NCI-H446 treated with DMSO at 0.1 percent for 48 hours (cell line): ENCODE results near the gene WDR37.

Experiments
- DNase-seq: peaks from one replicate; lab custom pipeline; 2025; lab: John Stamatoyannopoulos, UW

Gene WDR37

DNA sequence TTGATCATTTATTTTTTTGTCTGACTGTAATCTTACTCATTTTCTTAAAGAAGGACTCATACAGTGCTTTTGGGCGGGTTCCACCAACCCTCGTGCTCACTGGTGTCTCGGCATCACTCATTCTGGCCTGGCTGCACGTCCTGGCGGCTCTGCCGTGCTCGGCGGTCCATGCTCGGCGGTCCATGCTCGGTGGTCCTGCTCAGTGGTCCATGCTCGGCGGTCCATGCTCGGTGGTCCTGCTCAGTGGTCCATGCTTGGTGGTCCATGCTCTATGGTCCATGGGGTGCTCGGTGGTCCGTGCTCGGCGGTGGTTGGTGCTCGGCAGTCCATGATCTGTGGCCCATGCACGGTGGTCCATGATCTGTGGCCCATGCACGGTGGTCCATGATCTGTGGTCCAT is 72.5 kb downstream of the WDR37 start:
- DNase-seq, result no peak

- DNase-seq, result no peak
Observed at GRCh38 chr10:1130226-1130625, 74.0 kb downstream of the WDR37 start.

DNA sequence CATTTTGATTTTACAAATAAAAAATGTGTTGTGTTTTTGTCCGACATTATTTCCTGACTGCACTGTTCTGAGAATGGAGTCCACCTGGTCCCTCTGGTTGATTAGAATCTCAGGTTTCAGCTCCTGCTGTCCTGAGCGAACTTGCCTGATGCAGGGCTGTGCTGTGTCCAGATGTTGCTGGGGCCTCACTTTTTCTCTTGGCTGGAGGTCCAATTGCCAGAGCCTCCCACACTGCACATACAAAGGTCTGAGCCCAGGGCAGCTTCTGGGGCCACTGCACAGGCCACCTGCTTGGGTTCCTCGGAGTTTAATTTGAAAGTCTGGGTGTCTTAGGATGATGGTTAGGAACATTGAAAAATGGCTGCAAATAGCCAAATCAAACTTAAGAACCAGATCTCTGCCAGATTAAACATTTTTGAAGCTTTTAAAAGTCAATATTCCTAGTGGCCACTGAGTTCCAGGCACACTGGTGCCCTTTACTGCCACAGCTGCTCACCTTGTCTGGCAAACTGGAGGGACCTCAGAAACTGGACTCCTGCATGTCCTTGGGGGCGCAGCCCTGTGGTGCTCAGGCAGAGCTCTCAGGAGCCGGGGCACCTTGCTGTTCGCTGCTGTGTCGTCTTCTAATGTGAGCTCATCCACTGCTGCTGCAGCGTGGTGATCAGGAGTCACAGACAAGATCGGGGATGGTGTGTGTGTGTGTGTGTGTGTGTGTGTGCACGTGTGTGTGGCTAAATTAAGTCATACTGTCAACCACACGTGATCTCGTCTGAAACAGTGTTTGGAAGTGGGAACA is 75.0 kb downstream of the WDR37 start:
- DNase-seq, result no peak

- no peak for DNase-seq
Observed at GRCh38 chr10:1132584-1132983, 76.4 kb downstream of the WDR37 start.

GRCh38 chr10:1133495-1134045 is 77.4 kb downstream of the WDR37 start:
- DNase-seq, result no peak

DNA sequence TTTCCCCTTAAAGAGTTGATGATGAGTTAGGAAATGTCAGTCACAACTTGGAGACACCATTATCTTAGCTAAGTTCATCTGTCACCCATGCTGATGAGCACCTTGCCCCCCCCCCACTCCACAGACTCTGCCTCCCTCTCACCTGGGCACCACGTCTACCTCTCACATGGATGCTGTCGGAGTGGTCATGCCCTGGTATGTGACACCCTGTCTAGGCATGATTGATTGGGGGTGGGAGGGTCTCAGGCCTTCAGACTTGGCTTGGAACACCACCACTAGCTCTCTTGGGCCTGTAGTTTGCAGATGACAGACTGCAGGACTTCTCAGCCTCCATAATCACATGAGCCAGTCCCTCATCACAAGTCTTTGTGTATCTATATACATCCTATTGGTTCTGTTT is 78.0 kb downstream of the WDR37 start:
- DNase-seq, result no peak

- DNase-seq, result no peak
Observed at GRCh38 chr10:1136268-1136667, 80.1 kb downstream of the WDR37 start.

DNA sequence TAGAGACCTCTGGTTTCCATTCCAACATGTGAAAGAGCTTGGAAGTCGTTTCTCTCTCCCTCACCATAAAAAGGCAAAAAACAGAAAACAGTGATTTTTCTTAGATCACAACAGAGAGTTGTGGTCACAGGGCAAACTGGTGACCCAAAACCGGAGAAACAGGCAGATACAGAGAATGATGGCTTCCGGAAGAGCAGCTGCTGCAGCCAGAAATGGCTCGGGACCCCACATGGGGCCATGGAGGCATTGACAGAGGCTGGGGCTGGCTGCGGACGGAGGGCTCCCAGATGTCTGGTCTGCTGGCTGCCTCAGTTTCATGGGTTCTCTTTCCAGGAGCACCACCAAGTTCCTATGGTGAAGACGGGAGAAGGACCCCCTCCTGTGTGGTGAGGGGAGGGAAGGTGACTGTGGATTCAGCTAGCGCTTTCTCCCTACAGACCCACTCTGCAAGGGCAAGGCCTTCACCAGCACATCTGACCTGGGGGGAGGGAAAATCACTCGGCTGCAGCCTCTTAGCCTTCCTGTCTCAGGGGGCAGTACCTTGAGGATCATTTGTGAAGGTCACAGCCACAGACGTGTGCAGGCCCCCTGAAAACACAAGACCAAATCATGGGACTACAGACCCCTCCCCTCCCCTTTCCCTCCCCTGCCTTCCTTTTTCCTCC is 81.4 kb downstream of the WDR37 start:
- DNase-seq, result no peak

DNA sequence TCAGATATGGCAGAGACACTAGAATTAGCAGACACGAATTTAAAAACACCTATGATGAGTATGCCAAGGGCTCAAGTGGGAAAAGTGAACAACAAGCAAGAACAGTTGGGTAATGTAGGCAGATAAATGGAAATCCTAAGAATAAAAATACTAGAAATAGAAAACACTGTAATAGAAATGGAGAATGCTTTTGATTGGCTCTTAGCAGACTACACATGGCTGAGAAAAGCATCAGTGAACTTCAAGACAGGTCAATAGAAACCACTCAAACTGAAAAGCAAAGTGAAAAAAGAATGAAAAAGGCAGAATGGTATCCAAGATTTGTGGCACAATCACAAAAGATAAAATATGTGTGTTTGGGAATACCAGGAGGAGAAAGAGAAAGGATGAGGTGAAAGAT is 82.3 kb downstream of the WDR37 start:
- no peak for DNase-seq

DNA sequence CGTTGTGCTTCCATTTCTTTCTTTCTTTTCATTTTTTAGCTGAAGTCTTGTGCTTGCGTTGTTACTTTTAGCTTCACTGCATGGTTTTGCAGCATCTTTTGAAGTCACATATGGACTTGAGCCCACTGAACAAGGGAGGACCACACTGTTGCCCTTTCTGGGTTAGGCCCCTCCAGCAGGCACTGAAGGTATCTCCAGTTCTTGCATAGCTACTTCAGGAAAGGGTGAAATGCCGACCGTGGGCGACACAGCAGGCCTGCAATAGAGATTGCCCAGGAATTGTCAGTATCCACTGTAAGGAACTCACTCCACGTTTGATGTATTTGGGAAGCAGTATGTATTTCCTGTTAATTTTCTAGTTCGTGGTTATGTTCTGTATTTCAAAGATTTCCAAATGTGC is 85.1 kb downstream of the WDR37 start:
- DNase-seq, result no peak

DNA sequence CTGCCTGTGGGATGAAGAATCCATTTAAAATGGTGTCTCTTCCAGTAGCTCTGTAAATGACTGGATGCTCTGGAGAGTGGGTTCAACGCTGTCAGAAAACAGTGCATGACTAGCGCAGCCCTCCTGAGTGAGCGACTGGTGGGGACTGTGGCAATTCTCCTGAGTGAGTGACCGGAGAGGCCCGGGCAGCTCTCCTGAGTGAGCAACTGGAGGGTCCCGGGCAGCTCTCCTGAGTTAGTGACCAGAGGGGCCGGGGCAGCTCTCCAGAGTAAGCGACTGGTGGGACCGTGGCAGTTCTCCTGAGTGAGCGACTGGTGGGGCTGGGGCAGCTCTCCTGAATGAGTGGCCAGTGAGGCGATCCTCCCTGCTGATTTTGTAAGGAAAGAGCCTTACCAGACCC is 85.5 kb downstream of the WDR37 start:
- no peak for DNase-seq

DNA sequence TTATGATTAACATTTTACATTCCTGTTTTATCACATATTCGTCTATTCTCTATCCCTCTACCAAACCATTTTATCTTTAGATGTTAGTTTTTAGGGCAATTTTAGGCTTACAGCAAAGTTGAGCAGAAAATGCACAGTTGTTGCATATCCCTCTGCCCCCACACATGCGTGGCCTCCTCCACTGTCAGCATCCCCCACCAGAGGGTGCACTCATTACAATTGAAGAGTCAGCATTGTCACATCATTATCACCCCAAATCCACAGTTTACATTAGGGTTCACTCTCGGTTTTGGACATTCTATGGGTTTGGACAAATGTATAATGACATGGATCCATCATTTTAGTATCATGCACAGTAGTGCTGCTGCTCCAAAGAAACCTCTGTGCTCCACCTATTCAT is 86.4 kb downstream of the WDR37 start:
- no peak for DNase-seq

DNA sequence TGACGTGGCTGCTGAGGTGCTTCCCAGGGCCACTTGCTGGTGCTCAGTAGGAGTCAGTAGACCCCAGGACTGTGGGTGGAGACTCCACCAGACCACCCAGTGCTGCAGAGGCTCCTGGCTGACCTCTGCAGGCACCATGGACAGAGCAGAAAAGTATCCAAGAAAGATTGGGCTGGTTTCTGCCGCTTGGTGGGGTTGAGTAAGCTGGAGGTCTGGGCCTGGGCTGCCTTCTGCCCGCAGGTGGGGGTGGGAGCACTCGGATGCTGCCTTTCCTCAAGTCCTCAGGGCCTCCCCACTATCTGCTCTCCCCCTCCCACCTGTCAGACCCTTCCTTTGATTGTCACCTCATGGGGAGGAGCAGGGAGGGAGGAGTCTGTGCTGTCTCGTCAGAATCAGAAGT is 91.6 kb downstream of the WDR37 start:
- no peak for DNase-seq

DNA sequence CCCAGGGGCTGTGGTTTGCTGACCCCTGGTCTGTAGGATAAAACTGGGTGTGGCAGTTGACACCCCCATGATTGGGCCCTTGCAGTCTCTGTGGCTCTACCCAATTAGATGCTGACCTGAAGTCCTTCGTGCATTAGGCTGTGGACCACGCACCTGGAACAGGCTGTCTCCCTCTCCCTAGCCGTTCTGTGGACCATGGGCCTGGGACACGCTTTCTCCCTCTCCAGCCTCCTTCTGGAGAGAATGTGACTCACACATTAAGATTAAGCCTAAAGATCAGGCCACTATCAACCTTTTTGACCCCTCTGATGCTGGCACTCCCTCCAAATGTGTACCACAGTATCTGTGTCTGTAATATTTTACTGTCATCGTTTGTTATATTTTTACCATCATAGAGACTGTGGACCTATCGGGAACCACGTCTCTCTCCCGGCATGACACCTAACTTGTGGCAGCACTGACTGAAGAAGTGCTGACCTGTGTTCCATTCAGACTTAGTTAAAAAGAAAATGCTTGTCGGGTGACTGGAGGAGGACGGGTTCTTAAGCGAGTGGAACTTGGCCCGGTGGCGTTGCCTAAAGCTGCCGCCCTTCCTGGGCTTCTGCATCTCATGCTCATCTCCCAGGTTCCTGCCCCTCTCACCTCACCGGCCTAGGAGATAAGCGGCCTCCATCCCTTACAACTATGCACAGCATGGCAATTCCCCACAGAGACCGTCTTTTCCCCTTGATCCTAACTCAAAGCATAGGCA is 92.8 kb downstream of the WDR37 start:
- DNase-seq, result no peak

DNA sequence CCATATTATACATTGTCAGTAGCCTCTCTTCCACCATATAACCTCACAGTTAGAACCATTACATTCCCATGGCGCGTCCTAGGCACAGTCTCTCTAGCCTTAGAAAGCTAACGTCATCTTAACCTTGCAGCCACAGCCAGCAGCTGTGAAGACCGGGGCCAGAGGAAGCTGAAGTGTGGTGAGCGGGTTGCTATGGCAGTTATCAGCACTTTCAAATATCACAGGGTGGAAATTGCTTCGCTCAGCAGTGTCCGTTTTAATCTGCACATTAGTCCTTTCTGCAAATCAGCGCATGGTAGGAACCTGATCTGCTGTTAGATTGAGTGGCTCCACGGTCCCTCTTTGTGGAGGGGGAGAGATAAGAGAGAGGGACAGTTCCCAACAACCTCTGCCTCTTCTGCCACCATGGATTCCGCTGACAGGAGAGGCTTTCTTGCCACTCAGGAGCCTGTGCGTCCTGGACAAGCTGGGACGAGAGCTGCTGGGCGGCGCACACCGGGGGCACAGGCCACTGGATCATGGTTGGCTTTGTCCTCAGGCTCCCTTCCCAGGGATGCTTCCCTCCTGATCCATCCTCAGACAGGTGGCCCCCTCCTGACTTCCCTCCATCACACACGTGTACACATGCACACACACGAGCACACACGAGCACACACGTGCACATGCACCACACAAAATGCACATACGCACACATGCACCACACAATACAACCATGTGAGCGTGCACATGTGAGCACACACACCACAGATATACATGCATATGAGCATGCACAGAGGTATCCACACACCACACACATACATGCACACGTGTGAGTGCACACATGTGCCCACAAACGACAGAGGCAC is 93.8 kb downstream of the WDR37 start:
- no peak for DNase-seq

DNA sequence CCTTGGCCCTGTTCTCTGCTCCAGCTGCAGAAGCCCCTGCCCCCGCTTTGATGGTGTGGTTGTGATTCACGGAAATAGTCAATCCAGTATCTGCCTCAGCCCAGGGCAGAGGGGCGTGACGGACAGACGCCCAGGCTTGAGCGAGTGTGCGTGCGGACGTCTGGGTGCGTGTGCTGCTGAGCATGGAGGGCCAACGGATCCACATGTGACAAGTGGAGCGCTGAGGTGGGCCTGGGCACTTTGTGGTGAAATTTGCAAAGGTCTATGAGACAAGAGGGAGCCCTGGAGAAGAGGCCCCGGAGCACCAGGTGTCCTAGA is 94.4 kb downstream of the WDR37 start:
- DNase-seq, result no peak

- no peak for DNase-seq
Observed at GRCh38 chr10:1151076-1152033, 95.2 kb downstream of the WDR37 start.

DNA sequence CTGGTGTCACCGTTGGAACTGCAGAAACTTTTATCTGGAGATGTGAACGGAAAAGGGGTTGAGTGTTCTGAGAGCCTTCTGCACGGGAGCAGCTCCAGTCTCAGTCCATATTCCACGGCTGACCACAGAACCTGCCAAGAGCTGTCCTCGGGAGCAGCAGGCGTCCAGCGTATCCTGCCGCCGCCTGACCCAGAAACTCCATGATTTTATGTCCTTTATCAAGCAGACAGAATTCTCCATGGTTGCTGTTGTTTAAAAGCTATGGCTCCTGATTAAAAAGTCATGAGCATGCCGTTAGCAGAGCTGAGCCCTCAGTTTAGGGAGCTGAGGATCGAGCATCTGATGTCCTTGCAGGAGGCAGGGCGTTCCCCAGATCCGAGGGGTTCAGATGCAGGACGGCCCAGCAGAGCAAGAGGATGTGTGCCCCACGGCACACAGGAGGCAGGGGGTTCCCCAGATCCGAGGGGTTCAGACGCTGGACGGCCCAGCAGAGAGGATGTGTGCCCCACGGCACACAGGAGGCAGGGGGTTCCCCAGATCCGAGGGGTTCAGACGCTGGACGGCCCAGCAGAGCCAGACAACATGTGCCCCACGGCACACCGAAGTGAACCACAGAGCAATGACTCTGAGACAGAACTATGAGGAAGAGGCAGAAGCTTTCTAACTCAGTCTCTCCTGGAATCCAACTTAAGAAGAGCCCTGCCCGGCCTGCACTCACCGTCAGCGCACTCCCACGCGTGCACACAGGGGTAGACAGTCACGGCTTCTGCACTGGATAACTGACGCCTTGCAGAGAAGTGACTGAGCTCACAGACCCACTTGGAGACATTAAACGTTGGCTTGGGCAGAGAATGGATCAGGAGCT is 96.4 kb downstream of the WDR37 start:
- no peak for DNase-seq

GRCh38 chr10:1153251-1153763 is 97.1 kb downstream of the WDR37 start:
- no peak for DNase-seq
